ENCODE data around the gene TECPR1.

Gene TECPR1

GRCh38 chr7:98251601-98252424, at the start of gene TECPR1:
TSS of gene TECPR1 (minus strand) at chr7:98252232. CDS start at chr7:98246146, 6,086 bp downstream.
- DNase-seq (ENCODE audit: low read depth in 2 of 2), result peak; percentile 50 to 54

DNA sequence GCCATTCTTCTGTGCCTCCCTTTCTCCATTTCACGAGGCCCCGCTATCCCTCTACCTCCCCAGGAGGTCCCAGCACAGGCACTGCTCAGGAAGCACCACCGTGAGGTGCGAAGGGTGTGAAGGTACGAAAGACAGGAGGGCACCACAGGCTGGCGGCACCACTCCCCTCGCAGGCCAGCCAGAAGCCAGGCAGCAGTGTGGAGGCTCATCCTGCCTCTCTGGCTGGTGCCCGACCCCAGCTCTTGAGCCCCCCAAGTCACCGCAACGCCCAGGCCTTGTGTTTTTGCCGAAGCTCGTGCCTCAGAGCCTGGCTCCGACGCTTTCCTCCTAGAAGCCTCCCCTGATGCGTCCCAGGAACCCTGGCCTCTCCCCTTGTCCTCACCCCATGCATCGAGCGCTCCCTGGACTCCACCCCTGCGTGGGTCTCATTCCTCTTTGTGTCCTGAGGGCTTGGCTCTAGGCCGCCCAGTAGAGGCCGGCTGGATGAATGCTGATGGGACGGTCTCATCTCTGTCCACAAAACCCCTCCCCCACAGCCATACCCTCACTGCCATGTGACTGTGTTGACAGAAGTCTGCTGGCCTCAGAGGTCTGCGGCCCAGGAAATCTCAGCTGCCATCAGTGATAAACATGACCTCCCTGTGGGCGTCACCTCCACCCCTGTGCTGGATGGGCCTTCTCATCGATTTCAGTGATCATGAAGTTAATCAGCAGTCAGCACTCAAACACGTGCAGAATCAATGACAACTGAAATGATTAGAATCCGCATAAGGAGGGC, 48.8 kb upstream of the TECPR1 start:
- no peak for DNase-seq (ENCODE audit: low read depth in 2 of 2)

DNA sequence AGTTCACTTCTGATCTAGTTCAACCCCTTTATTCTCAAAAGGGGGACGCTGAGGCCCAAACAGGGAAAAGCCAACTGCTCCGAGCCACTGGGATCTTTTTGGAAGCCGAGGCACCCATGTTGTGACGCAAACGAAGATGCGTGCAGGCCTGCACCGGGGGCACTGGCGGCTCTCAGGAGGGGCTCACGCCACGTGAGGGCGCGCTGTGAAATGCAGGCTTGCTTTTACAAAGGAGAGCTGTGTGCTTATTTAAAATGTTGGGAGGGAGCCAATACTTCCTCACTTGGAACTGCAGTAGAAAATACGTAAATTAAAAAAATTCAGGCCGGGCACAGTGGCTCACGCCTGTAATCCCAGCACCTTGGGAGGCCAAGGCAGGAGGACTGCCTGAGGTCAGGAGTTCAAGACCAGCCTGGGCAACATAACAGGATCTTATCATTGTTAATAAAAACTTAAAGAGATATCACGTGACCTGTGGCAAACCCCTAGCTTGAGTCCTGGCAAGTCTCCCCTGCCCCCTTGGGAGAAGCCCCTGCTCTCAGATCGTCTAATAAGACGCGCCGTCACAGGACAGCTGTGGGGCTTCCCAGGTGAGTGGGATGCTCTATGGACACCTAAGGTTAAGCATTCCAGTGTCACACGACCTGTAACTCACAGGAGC, 45.7 kb upstream of the TECPR1 start:
- no peak for DNase-seq (ENCODE audit: low read depth in 2 of 2)

- no peak for DNase-seq (ENCODE audit: low read depth in 2 of 2)
These were observed 44.8 kb upstream of the TECPR1 start for GRCh38 chr7:98296833-98297232.

- no peak for DNase-seq (ENCODE audit: low read depth in 2 of 2)
These were observed 43.6 kb upstream of the TECPR1 start for GRCh38 chr7:98295467-98296192.

- DNase-seq (ENCODE audit: low read depth in 2 of 2), result no peak
These were observed 42.9 kb upstream of the TECPR1 start for GRCh38 chr7:98294798-98295382.

- DNase-seq (ENCODE audit: low read depth in 2 of 2), result no peak
These were observed 42.3 kb upstream of the TECPR1 start for GRCh38 chr7:98294326-98294725.

DNA sequence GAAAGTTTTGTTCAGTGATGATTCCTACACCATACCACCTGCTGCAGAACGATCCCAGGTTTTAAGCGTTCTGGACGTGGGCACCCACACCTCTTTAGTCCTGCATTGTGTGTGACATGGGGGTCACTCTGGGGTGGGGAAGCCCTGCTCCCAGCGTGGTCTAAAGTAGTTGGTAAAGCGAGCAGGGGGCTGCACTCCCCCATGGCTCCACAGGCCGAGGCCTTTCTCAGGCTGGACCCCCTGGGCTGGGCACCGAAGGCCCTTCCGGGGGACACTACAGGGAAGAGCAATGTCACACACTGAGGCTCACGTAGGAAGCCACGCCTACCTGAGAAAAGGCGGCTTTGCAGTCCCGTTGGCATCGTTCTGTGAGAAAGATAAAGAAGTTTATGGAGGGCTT, 41.7 kb upstream of the TECPR1 start:
- DNase-seq (ENCODE audit: low read depth in 2 of 2), result no peak

GRCh38 chr7:98293265-98293664, 41.2 kb upstream of the TECPR1 start:
- no peak for DNase-seq (ENCODE audit: low read depth in 2 of 2)

DNA sequence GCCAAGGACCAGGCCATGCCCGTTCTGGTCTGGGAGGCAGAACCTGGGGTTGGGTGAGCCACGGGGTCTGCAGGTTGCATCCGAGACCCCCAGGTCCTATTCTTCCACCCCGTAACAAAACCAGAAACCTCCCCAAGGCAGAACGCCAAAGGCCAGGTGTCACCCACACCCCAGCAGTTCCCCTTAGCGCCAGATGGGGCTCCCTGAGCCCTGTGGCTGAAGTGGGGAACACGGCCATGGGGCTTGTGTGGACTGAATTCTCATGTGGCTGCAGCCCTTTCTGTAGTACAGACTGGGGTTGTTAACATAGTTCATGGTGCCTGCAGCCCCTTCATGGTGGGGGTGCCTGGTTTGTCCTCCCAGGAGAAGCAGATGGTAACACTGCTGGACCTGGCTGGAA, 39.7 kb upstream of the TECPR1 start:
- DNase-seq (ENCODE audit: low read depth in 2 of 2), result no peak

DNA sequence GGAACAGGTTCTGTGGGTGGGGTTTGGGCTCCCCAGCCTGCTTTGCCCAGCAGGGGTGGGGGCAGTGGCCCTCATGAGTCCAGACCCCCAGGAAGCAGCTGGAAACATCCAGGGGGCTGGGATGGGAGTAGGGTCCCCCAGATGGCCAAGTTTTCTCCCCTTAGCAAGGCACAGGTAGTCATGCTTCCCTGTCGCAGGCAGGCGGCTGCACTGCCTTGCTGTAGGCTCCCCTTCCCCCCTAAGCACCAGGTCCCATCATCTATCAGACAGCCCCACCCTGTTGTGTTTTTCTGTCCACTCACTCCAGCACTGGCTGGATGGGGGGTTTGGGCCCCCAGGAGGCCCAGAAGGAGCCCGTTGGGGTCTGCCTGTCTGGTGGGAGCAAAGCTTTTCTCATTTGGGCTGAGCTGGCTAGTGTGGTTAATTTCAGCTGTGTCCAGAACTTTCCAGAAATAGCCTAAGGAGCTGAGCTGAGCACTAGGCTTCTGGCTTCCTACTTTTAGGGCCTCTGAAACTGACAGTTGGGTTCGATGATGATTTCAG, 37.4 kb upstream of the TECPR1 start:
- no peak for DNase-seq (ENCODE audit: low read depth in 2 of 2)

- no peak for DNase-seq (ENCODE audit: low read depth in 2 of 2)
These were observed 36.2 kb upstream of the TECPR1 start for GRCh38 chr7:98288064-98288823.

DNA sequence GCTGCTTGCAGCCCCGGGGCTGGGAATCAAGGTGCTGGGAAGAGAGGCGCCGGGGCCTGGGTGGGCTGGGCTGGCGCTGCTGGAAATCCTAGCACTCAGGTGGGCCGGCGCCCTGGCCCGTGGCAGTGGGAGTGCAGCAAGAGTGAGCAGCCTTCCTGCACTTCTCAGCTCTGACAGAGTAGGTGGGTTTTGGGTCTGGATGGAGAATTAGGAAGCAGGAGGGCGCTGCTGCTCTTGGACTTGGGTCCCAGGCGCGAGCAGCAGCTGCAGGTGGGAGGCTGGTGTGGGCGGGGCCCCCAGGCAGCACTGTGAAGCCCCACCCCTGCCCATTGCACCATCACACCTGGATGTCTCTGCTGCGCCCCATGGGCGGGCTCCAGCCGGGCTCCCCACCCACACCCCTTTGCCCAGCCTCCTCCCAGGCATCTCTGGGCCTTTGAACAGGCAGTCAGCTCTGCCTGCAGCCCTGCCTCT, 35.5 kb upstream of the TECPR1 start:
- DNase-seq (ENCODE audit: low read depth in 2 of 2), result no peak

GRCh38 chr7:98286701-98287485, 34.9 kb upstream of the TECPR1 start:
- no peak for DNase-seq (ENCODE audit: low read depth in 2 of 2)

DNA sequence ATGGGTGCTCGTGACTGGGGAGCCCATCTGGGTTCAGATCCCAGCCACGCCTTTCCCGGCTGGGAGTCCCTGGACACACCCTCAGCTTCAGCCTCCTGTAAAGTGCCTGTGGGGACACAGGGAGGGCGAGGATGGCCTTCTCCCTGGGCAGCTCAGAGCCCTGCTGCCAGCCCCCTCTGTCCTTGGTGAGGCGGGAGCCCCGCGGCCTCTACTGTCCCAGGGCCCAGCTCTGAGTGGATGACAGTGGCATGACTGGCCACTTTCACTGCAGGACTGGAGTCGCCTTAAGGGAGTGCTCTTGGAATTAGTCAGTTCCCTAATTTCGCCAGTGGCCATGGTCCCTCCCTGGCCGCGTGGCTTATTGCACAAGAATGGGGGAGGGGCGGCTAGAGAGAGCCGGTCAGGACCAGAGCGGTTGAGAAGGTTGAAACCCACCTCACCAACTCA, 34.1 kb upstream of the TECPR1 start:
- no peak for DNase-seq (ENCODE audit: low read depth in 2 of 2)

GRCh38 chr7:98285157-98286092, 33.4 kb upstream of the TECPR1 start:
- no peak for DNase-seq (ENCODE audit: low read depth in 2 of 2)

DNA sequence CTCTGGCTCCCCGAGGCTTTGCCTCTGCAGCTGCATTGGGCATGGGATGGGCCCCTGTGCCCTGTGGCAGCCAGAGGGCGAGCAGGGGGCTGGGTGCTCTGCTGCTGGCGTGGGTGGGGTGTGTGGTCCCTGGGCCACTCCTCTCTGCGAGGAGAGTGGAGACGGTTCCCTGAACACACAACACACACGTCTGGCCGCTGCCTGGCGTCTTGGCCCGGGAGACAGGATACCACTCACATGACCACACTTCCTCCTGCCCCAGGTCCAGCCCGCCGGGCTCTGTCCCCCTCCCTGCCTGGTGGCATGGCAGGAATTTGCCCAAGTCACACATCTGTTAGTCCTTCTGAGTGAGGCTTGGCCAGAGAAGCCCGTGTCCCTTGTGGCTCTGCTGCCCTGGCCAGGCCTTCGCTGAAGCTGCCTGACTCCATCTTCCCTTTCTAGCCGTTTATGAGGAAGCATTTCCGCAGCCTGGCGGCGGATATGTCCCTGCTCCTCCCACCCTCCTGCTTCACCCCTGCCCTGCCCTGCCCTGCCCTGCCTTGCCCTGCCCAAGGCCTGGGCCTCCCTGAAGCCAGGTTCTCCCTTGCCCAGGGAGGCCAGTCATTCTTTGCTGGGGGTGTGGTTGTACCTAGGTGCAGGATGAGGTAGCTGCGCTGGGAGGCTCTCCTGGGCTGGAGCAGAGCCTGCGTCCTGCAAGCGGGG, 32.5 kb upstream of the TECPR1 start:
- no peak for DNase-seq (ENCODE audit: low read depth in 2 of 2)

- DNase-seq (ENCODE audit: low read depth in 2 of 2), result no peak
These were observed 31.8 kb upstream of the TECPR1 start for GRCh38 chr7:98283887-98284222.

Data from fibroblast of skin of left quadriceps (primary cell).